HepG2 (cell line): ENCODE measurements around the gene GNMT. TPM values are rescaled to one million over a fixed set of nuclear protein-coding genes. Genes with fewer than 3 reads are reported as not detected.
A peak's percentile ranks its signal among the peaks of the same experiment; 100 is the strongest.

Experiments
- FIP1L1 ChIP-seq: fragments of 200-400 bp; formaldehyde crosslinking; IDR thresholded peaks from 2 replicates; pipeline ENCODE4 v1.6.1; 2018; ENCODE audit warnings: low read depth, mild to moderate bottlenecking, low read length, moderate library complexity, borderline replicate concordance; ENCODE audit not compliant: insufficient read depth
- HOXA7 ChIP-seq: sonication (generic); formaldehyde crosslinking; IDR thresholded peaks from 2 replicates; pipeline ENCODE4 v1.8.1; 2022; ENCODE audit warnings: mild to moderate bottlenecking, missing genetic modification reagents, moderate library complexity
- IRF9 ChIP-seq: sonication (generic); formaldehyde crosslinking; IDR thresholded peaks from 2 replicates; pipeline ENCODE4 v1.8.0; 2022; ENCODE audit warnings: missing genetic modification reagents, mild to moderate bottlenecking, borderline replicate concordance
- KDM5B ChIP-seq: sonication (generic); formaldehyde crosslinking; IDR thresholded peaks from 2 replicates; pipeline ENCODE4 v1.4.0; 2020; ENCODE audit warnings: missing genetic modification reagents, mild to moderate bottlenecking, borderline replicate concordance
- SAP130 ChIP-seq: IDR thresholded peaks from 2 replicates; pipeline ENCODE4 v1.6.1; 2016; ENCODE audit warnings: low read depth
- SRF ChIP-seq: IDR thresholded peaks from 2 replicates; pipeline ENCODE4 v1.6.1; 2011; ENCODE audit warnings: mild to moderate bottlenecking, low read depth, low read length, moderate library complexity
- XBP1 ChIP-seq: sonication (generic); formaldehyde crosslinking; IDR thresholded peaks from 2 replicates; pipeline ENCODE4 v1.5.0; 2020; ENCODE audit warnings: missing genetic modification reagents
- ZNF354B ChIP-seq: sonication (generic); formaldehyde crosslinking; IDR thresholded peaks from 2 replicates; pipeline ENCODE4 v1.8.0; 2022; ENCODE audit warnings: mild to moderate bottlenecking, missing genetic modification reagents
- ZNF552 ChIP-seq: sonication (generic); formaldehyde crosslinking; IDR thresholded peaks from 2 replicates; pipeline ENCODE4 v1.9.0; 2022; ENCODE audit warnings: missing genetic modification reagents, mild to moderate bottlenecking, borderline replicate concordance
- ZNF629 ChIP-seq: sonication (generic); formaldehyde crosslinking; conservative IDR thresholded peaks from 2 replicates; pipeline ENCODE4 v1.5.0; 2020; ENCODE audit warnings: missing genetic modification reagents
- ZNF839 ChIP-seq: sonication (generic); formaldehyde crosslinking; IDR thresholded peaks from 2 replicates; pipeline ENCODE4 v1.4.0; 2020; ENCODE audit warnings: missing genetic modification reagents, mild to moderate bottlenecking, borderline replicate concordance
- polyA plus RNA-seq, 8 experiments: library from polyadenylated mRNA; depleted of rRNA in 3 of 8; stranded (reverse) in 7 of 8; unstranded in 1 of 8; fragments of >200 nt; fragmentation: Illumina TruSeq in 4 of 8; extraction: Trizol in 4 of 8; gene quantifications; 2 replicates each; pipeline versions ENCODE4 v1.2.1 to v1.2.3, GENCODE V29; 2011 to 2016; ENCODE audit warnings: low read depth in 4 of 8, missing spikeins in 1 of 8, mixed read lengths in 1 of 8; ENCODE audit not compliant: insufficient read depth in 1 of 8
- total RNA-seq, 5 experiments: library from RNA; depleted of rRNA; stranded (reverse); fragments of >200 nt; fragmentation: Illumina TruSeq; extraction: Trizol; gene quantifications; 2 replicates each; pipeline ENCODE4 v1.2.3, GENCODE V29; 2016; ENCODE audit warnings: low read depth in 1 of 5
- TF ChIP-seq, protein P1 (sequence below): sonication (generic); formaldehyde crosslinking; IDR thresholded peaks from 2 replicates; pipeline ENCODE4 v1.8.0; 2022; ENCODE audit warnings: mild to moderate bottlenecking, missing genetic modification reagents

Gene GNMT
- total and polyA plus RNA-seq, 2 of the 13 experiments (the other 11 are each of a cell fraction or from before 2014, with no cell fraction given), result 2.8 to 7.0 TPM

DNA sequence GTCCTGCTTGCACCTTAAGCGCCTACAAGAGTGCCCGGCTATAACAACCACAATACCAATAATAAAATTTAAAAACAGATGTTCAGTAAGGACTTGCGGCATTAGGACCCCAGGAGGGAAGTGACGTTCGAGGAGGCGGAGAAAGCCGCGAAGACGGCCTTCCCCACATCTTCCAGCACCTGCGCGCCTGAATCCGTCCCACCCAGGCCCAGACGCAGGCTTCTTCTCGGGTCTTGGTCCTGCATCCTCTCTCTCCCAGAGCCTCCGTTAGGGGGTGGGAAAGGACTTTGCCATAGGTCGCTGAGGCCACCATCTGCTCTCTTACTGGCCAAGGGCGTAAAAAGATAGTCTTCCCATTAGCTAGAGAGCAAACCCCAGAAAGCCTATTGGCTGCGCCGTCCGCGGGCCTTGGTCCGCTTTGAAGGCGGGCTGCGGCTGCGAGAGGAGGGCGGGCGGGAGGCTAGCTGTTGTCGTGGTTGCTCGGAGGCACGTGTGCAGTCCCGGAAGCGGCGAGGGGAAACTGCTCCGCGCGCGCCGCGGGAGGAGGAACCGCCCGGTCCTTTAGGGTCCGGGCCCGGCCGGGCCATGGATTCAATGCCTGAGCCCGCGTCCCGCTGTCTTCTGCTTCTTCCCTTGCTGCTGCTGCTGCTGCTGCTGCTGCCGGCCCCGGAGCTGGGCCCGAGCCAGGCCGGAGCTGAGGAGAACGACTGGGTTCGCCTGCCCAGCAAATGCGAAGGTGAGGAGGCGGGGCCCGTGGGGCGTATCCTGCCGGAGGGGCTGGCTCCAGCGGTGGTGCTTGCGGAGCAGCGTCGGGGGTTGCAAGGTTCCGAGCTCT lies 31.4 kb upstream of the GNMT start, which contains the start of gene CNPY3 (continued):
- TF ChIP-seq IRF9 (CRISPR knock-in tag), result peak; percentile 99
- TF ChIP-seq, protein P1, sequence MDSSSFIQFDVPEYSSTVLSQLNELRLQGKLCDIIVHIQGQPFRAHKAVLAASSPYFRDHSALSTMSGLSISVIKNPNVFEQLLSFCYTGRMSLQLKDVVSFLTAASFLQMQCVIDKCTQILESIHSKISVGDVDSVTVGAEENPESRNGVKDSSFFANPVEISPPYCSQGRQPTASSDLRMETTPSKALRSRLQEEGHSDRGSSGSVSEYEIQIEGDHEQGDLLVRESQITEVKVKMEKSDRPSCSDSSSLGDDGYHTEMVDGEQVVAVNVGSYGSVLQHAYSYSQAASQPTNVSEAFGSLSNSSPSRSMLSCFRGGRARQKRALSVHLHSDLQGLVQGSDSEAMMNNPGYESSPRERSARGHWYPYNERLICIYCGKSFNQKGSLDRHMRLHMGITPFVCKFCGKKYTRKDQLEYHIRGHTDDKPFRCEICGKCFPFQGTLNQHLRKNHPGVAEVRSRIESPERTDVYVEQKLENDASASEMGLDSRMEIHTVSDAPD (CRISPR knock-in tag), result peak; percentile 94
- peak; percentile 100 for TF ChIP-seq KDM5B (CRISPR knock-in tag)
- no peak for TF ChIP-seq SRF
- TF ChIP-seq ZNF629 (CRISPR knock-in tag), result peak; percentile 5; the same call in 1 of the 2 replicates
- TF ChIP-seq ZNF354B (CRISPR knock-in tag), result peak; percentile 96
- peak; percentile 91; the same call in 1 of the 2 replicates for TF ChIP-seq XBP1
- TF ChIP-seq FIP1L1, result no peak
- TF ChIP-seq SAP130 (CRISPR knock-in tag), result peak; percentile 100
- peak; percentile 85; the same call in 1 of the 2 replicates for TF ChIP-seq ZNF839
- TF ChIP-seq ZNF552 (CRISPR knock-in tag), result peak; percentile 95
- TF ChIP-seq HOXA7 (CRISPR knock-in tag), result peak; percentile 98
